ENCODE data around the gene NINL.
A peak's percentile ranks its signal among the peaks of the same experiment; 100 is the strongest.
"Not testable (repeated sequence)": the region's sequence is repeated elsewhere in the genome, so short reads cannot be mapped to it uniquely, and the experiment has no call there.

NINL gene

GRCh38 chr20:25553819-25554296 lies 31.5 kb downstream of the NINL start:
- no peak for TF ChIP-seq CTCF (IDR thresholded peaks at IDR 0.05; ENCODE audit: low read depth, low read length, missing control alignments)
- in situ Hi-C loops (cut with HindIII; ENCODE audit: low sequenced_read_pairs) = no loop called here
- H3K4me3 ChIP-seq (ENCODE audit: low read depth, low read length) = no peak overlapping the region
- DNase-seq (ENCODE audit: low read depth) = peak; percentile 38

GRCh38 chr20:25552977-25553376 lies 32.4 kb downstream of the NINL start:
- in situ Hi-C loops (cut with HindIII; ENCODE audit: low sequenced_read_pairs) = no loop called here
- TF ChIP-seq CTCF (IDR thresholded peaks at IDR 0.05; ENCODE audit: low read depth, low read length, missing control alignments) = no peak
- no peak overlapping the region for H3K4me3 ChIP-seq (ENCODE audit: low read depth, low read length)
- no peak for DNase-seq (ENCODE audit: low read depth)

- no peak for TF ChIP-seq CTCF (IDR thresholded peaks at IDR 0.05; ENCODE audit: low read depth, low read length, missing control alignments)
- no peak for DNase-seq (ENCODE audit: low read depth)
- in situ Hi-C loops (cut with HindIII; ENCODE audit: low sequenced_read_pairs) = no loop called here
- H3K4me3 ChIP-seq (ENCODE audit: low read depth, low read length) = no peak overlapping the region
Observed at GRCh38 chr20:25551413-25552215, 33.7 kb downstream of the NINL start.

GRCh38 chr20:25550645-25551337 lies 34.5 kb downstream of the NINL start:
- in situ Hi-C loops (cut with HindIII; ENCODE audit: low sequenced_read_pairs); DNase-seq (ENCODE audit: low read depth): not testable (repeated sequence)

GRCh38 chr20:25549843-25550477 lies 35.4 kb downstream of the NINL start:
- no peak overlapping the region for H3K4me3 ChIP-seq (ENCODE audit: low read depth, low read length)
- TF ChIP-seq CTCF (IDR thresholded peaks at IDR 0.05; ENCODE audit: low read depth, low read length, missing control alignments) = no peak
- in situ Hi-C loops (cut with HindIII; ENCODE audit: low sequenced_read_pairs) = no loop called here
- peak; percentile 43 for DNase-seq (ENCODE audit: low read depth)

More at GRCh38 chr20:25550645-25551337, 34.5 kb downstream of the NINL start:
- not testable (repeated sequence) for H3K4me3 ChIP-seq (ENCODE audit: low read depth, low read length)

GRCh38 chr20:25549172-25549773 lies 36.1 kb downstream of the NINL start:
- no peak overlapping the region for H3K4me3 ChIP-seq (ENCODE audit: low read depth, low read length)
- in situ Hi-C loops (cut with HindIII; ENCODE audit: low sequenced_read_pairs) = no loop called here
- TF ChIP-seq CTCF (IDR thresholded peaks at IDR 0.05; ENCODE audit: low read depth, low read length, missing control alignments) = no peak
- DNase-seq (ENCODE audit: low read depth) = no peak
